H9 (cell line): ENCODE results near the gene TYMP. TPM values are rescaled to one million over a fixed set of nuclear protein-coding genes. Genes with fewer than 3 reads are reported as not detected.
A peak's percentile ranks its signal among the peaks of the same experiment; 100 is the strongest.

Experiments
- DNase-seq: peaks from one replicate; pipeline ENCODE4 v3.0.0-alpha.2; 2017
- H2AFZ ChIP-seq: one replicate; pipeline ENCODE4 v1.6.1; 2013; ENCODE audit warnings: mild to moderate bottlenecking, low read length, control low read depth, moderate library complexity
- H2AK5ac ChIP-seq: 2 replicates; pipeline ENCODE4 v1.6.1; 2013; ENCODE audit warnings: low read length, control low read depth, mixed read lengths; ENCODE audit not compliant: insufficient read length
- H2BK120ac ChIP-seq: one replicate; pipeline ENCODE4 v1.6.1; 2013; ENCODE audit warnings: low read depth, mild to moderate bottlenecking, low read length, control low read depth, inconsistent platforms; ENCODE audit not compliant: poor library complexity, severe bottlenecking
- H2BK12ac ChIP-seq: 2 replicates; pipeline ENCODE4 v1.6.1; 2013; ENCODE audit warnings: low read length, control low read depth, mixed read lengths, low read depth; ENCODE audit not compliant: insufficient read length
- H2BK15ac ChIP-seq: 2 replicates; pipeline ENCODE4 v1.6.1; 2013; ENCODE audit warnings: low read depth, low read length, control low read depth
- H2BK20ac ChIP-seq: one replicate; pipeline ENCODE4 v1.6.1; 2013; ENCODE audit warnings: low read depth, mild to moderate bottlenecking, low read length, control low read depth, inconsistent platforms; ENCODE audit not compliant: poor library complexity, severe bottlenecking
- H2BK5ac ChIP-seq: 2 replicates; pipeline ENCODE4 v1.6.1; 2013; ENCODE audit warnings: low read length, control low read depth, mixed read lengths; ENCODE audit not compliant: insufficient read length
- H3K14ac ChIP-seq: 2 replicates; pipeline ENCODE4 v1.6.1; 2013; ENCODE audit warnings: low read length, control low read depth; ENCODE audit not compliant: insufficient read depth
- H3K18ac ChIP-seq: 2 replicates; pipeline ENCODE4 v1.6.1; 2013; ENCODE audit warnings: low read depth, mild to moderate bottlenecking, mixed read lengths, low read length, control low read depth; ENCODE audit not compliant: insufficient read length
- H3K23ac ChIP-seq: 2 replicates; pipeline ENCODE4 v1.6.1; 2013; ENCODE audit warnings: low read length, control low read depth, mixed read lengths, low read depth; ENCODE audit not compliant: insufficient read length
- H3K23me2 ChIP-seq: 2 replicates; pipeline ENCODE4 v1.6.1; 2013; ENCODE audit warnings: low read depth, mild to moderate bottlenecking, mixed read lengths, low read length, control low read depth; ENCODE audit not compliant: insufficient read length, poor library complexity, severe bottlenecking
- H3K27ac ChIP-seq: 2 replicates; pipeline ENCODE4 v1.5.1; 2013; ENCODE audit warnings: low read length, control low read depth, mixed read lengths, low read depth; ENCODE audit not compliant: insufficient read length
- H3K27me3 ChIP-seq: 2 replicates; pipeline ENCODE4 v1.6.1; 2013; ENCODE audit warnings: low read length, control low read depth, inconsistent platforms; ENCODE audit not compliant: insufficient read depth
- H3K4ac ChIP-seq: 2 replicates; pipeline ENCODE4 v1.6.1; 2013; ENCODE audit warnings: low read depth, mild to moderate bottlenecking, control low read depth, inconsistent platforms, low read length, moderate library complexity
- H3K4me1 ChIP-seq: 2 replicates; pipeline ENCODE4 v1.6.1; 2013; ENCODE audit warnings: low read length, control low read depth, inconsistent platforms; ENCODE audit not compliant: insufficient read depth
- H3K4me2 ChIP-seq: 2 replicates; pipeline ENCODE4 v1.6.1; 2013; ENCODE audit warnings: low read length, control low read depth, mixed read lengths; ENCODE audit not compliant: insufficient read length, insufficient read depth
- H3K56ac ChIP-seq: 2 replicates; pipeline ENCODE4 v1.6.1; 2013; ENCODE audit warnings: low read depth, mild to moderate bottlenecking, mixed read lengths, low read length, control low read depth; ENCODE audit not compliant: insufficient read length
- H3K79me1 ChIP-seq: 2 replicates; pipeline ENCODE4 v1.6.1; 2013; ENCODE audit warnings: low read depth, mild to moderate bottlenecking, moderate library complexity, low read length, control low read depth, inconsistent platforms; ENCODE audit not compliant: insufficient read depth, poor library complexity, severe bottlenecking
- H3K79me2 ChIP-seq: 2 replicates; pipeline ENCODE4 v1.6.1; 2013; ENCODE audit warnings: low read length, control low read depth, inconsistent platforms; ENCODE audit not compliant: insufficient read depth
- H3K9ac ChIP-seq: 2 replicates; pipeline ENCODE4 v1.6.1; 2013; ENCODE audit warnings: low read length, control low read depth, mixed read lengths; ENCODE audit not compliant: insufficient read length; ENCODE audit errors: extremely low read depth
- H3K9me3 ChIP-seq: one replicate; pipeline ENCODE4 v1.6.1; 2013; ENCODE audit warnings: low read depth, low read length, inconsistent platforms; ENCODE audit not compliant: control insufficient read depth
- H3T11ph ChIP-seq: one replicate; pipeline ENCODE4 v1.6.1; 2013; ENCODE audit warnings: mild to moderate bottlenecking, low read length, control low read depth, inconsistent platforms
- H4K20me1 ChIP-seq: one replicate; pipeline ENCODE4 v1.6.1; 2013; ENCODE audit not compliant: control insufficient read depth, insufficient read length, insufficient read depth
- H4K5ac ChIP-seq: 2 replicates; pipeline ENCODE4 v1.6.1; 2013; ENCODE audit warnings: low read depth, mild to moderate bottlenecking, mixed read lengths, low read length, control low read depth; ENCODE audit not compliant: insufficient read length
- H4K8ac ChIP-seq: replicated peaks from 2 replicates; pipeline ENCODE4 v1.6.1; 2013; ENCODE audit warnings: low read length, control low read depth, mixed read lengths, low read depth; ENCODE audit not compliant: insufficient read length
- H4K91ac ChIP-seq: 2 replicates; pipeline ENCODE4 v1.6.1; 2013; ENCODE audit warnings: low read depth, mild to moderate bottlenecking, moderate library complexity, mixed read lengths, low read length, control low read depth; ENCODE audit not compliant: insufficient read length
- H3K27ac Mint-ChIP-seq, 3 experiments: 2 replicates in 2 of 3; 3 replicates in 1 of 3; pipeline ENCODE4 v1.8.0; 2020 to 2021; ENCODE audit warnings: mixed read lengths in 3 of 3, mild to moderate bottlenecking in 1 of 3, moderate library complexity in 1 of 3
- H3K27me3 Mint-ChIP-seq: 2 replicates; pipeline ENCODE4 v1.8.0; 2021; ENCODE audit warnings: low read depth, mild to moderate bottlenecking, moderate library complexity, mixed read lengths
- H3K36me3 Mint-ChIP-seq, 3 experiments: 2 replicates in 2 of 3; 3 replicates in 1 of 3; pipeline ENCODE4 v1.8.0; 2020 to 2021; ENCODE audit warnings: low read depth in 3 of 3, mixed read lengths in 3 of 3; ENCODE audit not compliant: insufficient read depth in 1 of 3
- H3K4me1 Mint-ChIP-seq, 2 experiments: 2 replicates each; pipeline ENCODE4 v1.8.0; 2020; ENCODE audit warnings: mixed read lengths in 2 of 2
- H3K4me3 Mint-ChIP-seq, 2 experiments: 2 replicates in 1 of 2; 3 replicates in 1 of 2; pipeline ENCODE4 v1.8.0; 2020 to 2021; ENCODE audit warnings: mild to moderate bottlenecking in 2 of 2, mixed read lengths in 2 of 2, moderate library complexity in 1 of 2
- H3K9me3 Mint-ChIP-seq, 2 experiments: 2 replicates in 1 of 2; 3 replicates in 1 of 2; pipeline ENCODE4 v1.8.0; 2020; ENCODE audit warnings: mild to moderate bottlenecking in 2 of 2, mixed read lengths in 2 of 2, moderate library complexity in 1 of 2
- WGBS: extraction: QIAGEN DNeasy Blood & Tissue Kit; methylation state at CpG from one replicate; pipeline ENCODE4 v1.1.7; 2013; ENCODE audit warnings: missing lambda C conversion rate, low lambda C conversion rate, mixed read lengths; ENCODE audit not compliant: insufficient read length; ENCODE audit errors: extremely low coverage; 5-methylcytosine and 5-hydroxymethylcytosine counted together
- total RNA-seq: library from RNA; stranded (reverse); gene quantifications from 2 replicates; pipeline ENCODE4 v1.2.1, GENCODE V29; 2021
- TF ChIP-seq, protein P1 (sequence below): fragments of 200-600 bp; sonication (generic); conservative IDR thresholded peaks from 3 replicates; pipeline ENCODE4 v1.8.0; 2021; ENCODE audit warnings: antibody characterized with exemption, mild to moderate bottlenecking

TYMP gene
- total RNA-seq, 1 experiment from 2014 or later = 1.0 TPM

DNA sequence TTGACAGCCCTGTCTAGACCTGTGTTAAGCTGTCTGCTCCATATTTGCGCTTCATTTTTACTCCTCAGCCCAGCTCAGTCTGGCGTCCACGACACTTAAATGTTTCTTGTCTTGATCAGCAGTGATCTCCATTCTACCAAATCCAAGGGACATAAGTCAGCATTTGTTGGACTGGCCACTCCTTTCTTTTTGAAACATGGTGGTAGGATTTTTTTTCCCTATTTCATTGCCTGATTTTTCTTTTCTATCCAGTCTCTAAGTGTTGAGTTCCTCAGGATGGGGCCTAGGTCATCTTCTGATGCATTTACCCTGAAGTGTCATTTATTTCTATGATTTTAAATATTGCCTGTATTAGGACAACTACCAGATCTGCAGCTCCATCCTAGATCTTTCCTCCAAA is 20.9 kb downstream of the TYMP start:
- peaks cover 11% of the 10 kb centered on the region; the same call in 1 of the 2 replicates for H3K79me2 ChIP-seq
- no peak overlapping the region for H3K18ac ChIP-seq
- TF ChIP-seq, protein P1, sequence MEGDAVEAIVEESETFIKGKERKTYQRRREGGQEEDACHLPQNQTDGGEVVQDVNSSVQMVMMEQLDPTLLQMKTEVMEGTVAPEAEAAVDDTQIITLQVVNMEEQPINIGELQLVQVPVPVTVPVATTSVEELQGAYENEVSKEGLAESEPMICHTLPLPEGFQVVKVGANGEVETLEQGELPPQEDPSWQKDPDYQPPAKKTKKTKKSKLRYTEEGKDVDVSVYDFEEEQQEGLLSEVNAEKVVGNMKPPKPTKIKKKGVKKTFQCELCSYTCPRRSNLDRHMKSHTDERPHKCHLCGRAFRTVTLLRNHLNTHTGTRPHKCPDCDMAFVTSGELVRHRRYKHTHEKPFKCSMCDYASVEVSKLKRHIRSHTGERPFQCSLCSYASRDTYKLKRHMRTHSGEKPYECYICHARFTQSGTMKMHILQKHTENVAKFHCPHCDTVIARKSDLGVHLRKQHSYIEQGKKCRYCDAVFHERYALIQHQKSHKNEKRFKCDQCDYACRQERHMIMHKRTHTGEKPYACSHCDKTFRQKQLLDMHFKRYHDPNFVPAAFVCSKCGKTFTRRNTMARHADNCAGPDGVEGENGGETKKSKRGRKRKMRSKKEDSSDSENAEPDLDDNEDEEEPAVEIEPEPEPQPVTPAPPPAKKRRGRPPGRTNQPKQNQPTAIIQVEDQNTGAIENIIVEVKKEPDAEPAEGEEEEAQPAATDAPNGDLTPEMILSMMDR = no peak
- H2BK5ac ChIP-seq = no peak overlapping the region
- no peak overlapping the region for H3T11ph ChIP-seq
- no peak for DNase-seq
- H3K9ac ChIP-seq = peak overlapping the region; percentile 99
- peak overlapping the region in 2 of 3 experiments; percentile 35 to 67; a peak in 3 of 7 replicates for H3K27ac Mint-ChIP-seq
- H3K56ac ChIP-seq = no peak overlapping the region
- no peak overlapping the region for H3K27ac ChIP-seq
- no peak overlapping the region for H3K4ac ChIP-seq
- peak overlapping the region; percentile 91 for H3K4me3 Mint-ChIP-seq
- H4K91ac ChIP-seq = no peak overlapping the region
- peaks cover 10 to 14% of the 10 kb centered on the region in 2 experiments for H3K4me1 Mint-ChIP-seq
- no peak overlapping the region for H4K8ac ChIP-seq
- no peaks in the 10 kb centered on the region for H3K9me3 Mint-ChIP-seq
- H3K27me3 ChIP-seq = no peaks in the 10 kb centered on the region
- no peaks in the 10 kb centered on the region for H3K27me3 Mint-ChIP-seq
- H3K36me3 Mint-ChIP-seq = peaks cover 0 to 6% (median 0%) of the 10 kb centered on the region in 3 experiments; a peak in 1 of 7 replicates
- no peak overlapping the region for H2BK12ac ChIP-seq
- H3K23me2 ChIP-seq = peaks cover 12% of the 10 kb centered on the region
- no peak overlapping the region for H2AFZ ChIP-seq
- no peak overlapping the region for H2BK20ac ChIP-seq
- no peak overlapping the region for H2BK120ac ChIP-seq
- H3K79me1 ChIP-seq = peaks cover 11% of the 10 kb centered on the region
- H4K20me1 ChIP-seq = no peaks in the 10 kb centered on the region
- WGBS = no CpG with 5 or more reads among the region's 3 CpGs
- H2BK15ac ChIP-seq = no peak overlapping the region
- H3K4me2 ChIP-seq = peak overlapping the region; percentile 97
- H2AK5ac ChIP-seq = no peak overlapping the region
- no peak overlapping the region for H4K5ac ChIP-seq
- no peaks in the 10 kb centered on the region for H3K9me3 ChIP-seq
- H3K14ac ChIP-seq = no peak overlapping the region
- no peaks in the 10 kb centered on the region for H3K4me1 ChIP-seq
- H3K23ac ChIP-seq = no peak overlapping the region
